HL-60 (cell line): ENCODE data around the gene ACTG1.

Source experiments
- SPI1 ChIP-seq: IDR thresholded peaks from 2 replicates; pipeline ENCODE4 v1.6.1; 2012; ENCODE audit warnings: low read depth, mild to moderate bottlenecking, borderline replicate concordance
- TF ChIP-seq, protein P1 (sequence below): IDR thresholded peaks from 2 replicates; pipeline ENCODE4 v1.6.1; 2012; ENCODE audit warnings: low read depth; ENCODE audit not compliant: insufficient replicate concordance

DNA sequence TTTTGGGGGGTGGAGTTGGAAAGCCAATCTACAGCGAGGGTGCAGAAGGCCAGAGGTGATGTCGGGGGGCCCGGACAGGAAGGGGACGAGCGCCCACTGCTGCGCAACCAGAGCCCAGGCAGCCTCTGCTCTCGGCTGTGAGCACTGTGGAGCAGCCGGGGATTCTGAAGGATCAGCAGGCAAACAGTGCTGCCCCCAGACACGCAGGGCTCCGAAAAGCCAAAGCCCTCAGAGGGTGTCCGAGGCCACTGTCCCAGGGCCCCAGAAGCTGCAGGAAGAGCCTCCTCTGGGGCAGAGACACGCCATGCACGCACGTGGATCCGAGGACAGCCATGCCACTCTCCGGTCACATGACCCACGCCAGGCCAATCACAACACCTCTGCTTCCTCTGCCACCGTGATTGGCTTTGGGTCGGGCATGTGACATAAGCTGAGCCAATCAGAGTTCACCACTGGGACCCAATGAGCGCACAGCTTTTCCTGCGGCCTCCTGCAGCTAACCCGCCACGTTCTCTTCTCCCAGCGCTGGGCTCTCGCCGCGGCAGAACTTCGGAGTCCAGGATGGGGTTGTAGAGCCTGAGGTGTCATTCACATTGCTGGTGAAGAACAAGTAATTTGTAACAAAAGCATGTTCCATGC, 40.7 kb downstream of the ACTG1 start:
- TF ChIP-seq, protein P1, sequence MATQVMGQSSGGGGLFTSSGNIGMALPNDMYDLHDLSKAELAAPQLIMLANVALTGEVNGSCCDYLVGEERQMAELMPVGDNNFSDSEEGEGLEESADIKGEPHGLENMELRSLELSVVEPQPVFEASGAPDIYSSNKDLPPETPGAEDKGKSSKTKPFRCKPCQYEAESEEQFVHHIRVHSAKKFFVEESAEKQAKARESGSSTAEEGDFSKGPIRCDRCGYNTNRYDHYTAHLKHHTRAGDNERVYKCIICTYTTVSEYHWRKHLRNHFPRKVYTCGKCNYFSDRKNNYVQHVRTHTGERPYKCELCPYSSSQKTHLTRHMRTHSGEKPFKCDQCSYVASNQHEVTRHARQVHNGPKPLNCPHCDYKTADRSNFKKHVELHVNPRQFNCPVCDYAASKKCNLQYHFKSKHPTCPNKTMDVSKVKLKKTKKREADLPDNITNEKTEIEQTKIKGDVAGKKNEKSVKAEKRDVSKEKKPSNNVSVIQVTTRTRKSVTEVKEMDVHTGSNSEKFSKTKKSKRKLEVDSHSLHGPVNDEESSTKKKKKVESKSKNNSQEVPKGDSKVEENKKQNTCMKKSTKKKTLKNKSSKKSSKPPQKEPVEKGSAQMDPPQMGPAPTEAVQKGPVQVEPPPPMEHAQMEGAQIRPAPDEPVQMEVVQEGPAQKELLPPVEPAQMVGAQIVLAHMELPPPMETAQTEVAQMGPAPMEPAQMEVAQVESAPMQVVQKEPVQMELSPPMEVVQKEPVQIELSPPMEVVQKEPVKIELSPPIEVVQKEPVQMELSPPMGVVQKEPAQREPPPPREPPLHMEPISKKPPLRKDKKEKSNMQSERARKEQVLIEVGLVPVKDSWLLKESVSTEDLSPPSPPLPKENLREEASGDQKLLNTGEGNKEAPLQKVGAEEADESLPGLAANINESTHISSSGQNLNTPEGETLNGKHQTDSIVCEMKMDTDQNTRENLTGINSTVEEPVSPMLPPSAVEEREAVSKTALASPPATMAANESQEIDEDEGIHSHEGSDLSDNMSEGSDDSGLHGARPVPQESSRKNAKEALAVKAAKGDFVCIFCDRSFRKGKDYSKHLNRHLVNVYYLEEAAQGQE: no peak
- TF ChIP-seq SPI1: no peak
